Loucy (cell line): ENCODE results near the gene LINC01488.

ENCODE experiments used
- H2AFZ ChIP-seq: fragments of 200-600 bp; sonication (generic); 2 replicates; pipeline ENCODE4 v1.6.0; 2016; ENCODE audit warnings: antibody characterized with exemption, mild to moderate bottlenecking, low read length, moderate library complexity
- H3F3A ChIP-seq: fragments of 200-600 bp; 2 replicates; pipeline ENCODE4 v1.6.0; 2016; ENCODE audit warnings: antibody characterized with exemption, low read depth, mild to moderate bottlenecking
- H3K27me3 ChIP-seq: fragments of 200-600 bp; sonication (generic); 2 replicates; pipeline ENCODE4 v1.6.1; 2014; ENCODE audit warnings: low read length, mild to moderate bottlenecking; ENCODE audit not compliant: insufficient read depth, poor library complexity, severe bottlenecking
- H3K36me3 ChIP-seq: fragments of 200-600 bp; sonication (generic); 2 replicates; pipeline ENCODE4 v1.6.1; 2016; ENCODE audit warnings: low read length; ENCODE audit not compliant: insufficient read depth
- H3K4me1 ChIP-seq: fragments of 200-600 bp; sonication (generic); 2 replicates; pipeline ENCODE4 v1.5.1; 2014; ENCODE audit warnings: low read length, mild to moderate bottlenecking; ENCODE audit not compliant: insufficient read depth, poor library complexity, severe bottlenecking
- H3K4me2 ChIP-seq: fragments of 200-600 bp; sonication (generic); 2 replicates; pipeline ENCODE4 v1.6.0; 2014; ENCODE audit warnings: antibody characterized with exemption, low read length, low read depth, mild to moderate bottlenecking; ENCODE audit not compliant: poor library complexity, severe bottlenecking
- H3K4me3 ChIP-seq: fragments of 200-600 bp; sonication (generic); 2 replicates; pipeline ENCODE4 v1.5.1; 2014; ENCODE audit warnings: low read length, mild to moderate bottlenecking, mixed read lengths; ENCODE audit not compliant: poor library complexity, severe bottlenecking
- H3K79me2 ChIP-seq: fragments of 200-600 bp; sonication (generic); 2 replicates; pipeline ENCODE4 v1.6.1; 2014; ENCODE audit warnings: low read length; ENCODE audit not compliant: insufficient read depth
- H3K9ac ChIP-seq: fragments of 200-600 bp; sonication (generic); 2 replicates; pipeline ENCODE4 v1.6.0; 2014; ENCODE audit warnings: mild to moderate bottlenecking, low read depth, low read length, moderate library complexity; ENCODE audit not compliant: poor library complexity, severe bottlenecking
- H3K9me2 ChIP-seq: fragments of 200-600 bp; sonication (generic); replicated peaks from 2 replicates; pipeline ENCODE4 v1.6.1; 2016; ENCODE audit warnings: low read depth, low read length, mixed read lengths
- H3K9me3 ChIP-seq: fragments of 200-600 bp; sonication (generic); 2 replicates; pipeline ENCODE4 v1.6.1; 2014; ENCODE audit warnings: mild to moderate bottlenecking, antibody characterized with exemption, low read length, low read depth; ENCODE audit not compliant: insufficient read depth
- H4K20me1 ChIP-seq: fragments of 200-600 bp; sonication (generic); 2 replicates; pipeline ENCODE4 v1.6.0; 2014; ENCODE audit warnings: antibody characterized with exemption, low read length, mild to moderate bottlenecking; ENCODE audit not compliant: insufficient read depth, poor library complexity, severe bottlenecking
- CTCF ChIP-seq: fragments of 200-600 bp; sonication (generic); conservative IDR thresholded peaks from 2 replicates; pipeline ENCODE4 v1.5.1; 2014; ENCODE audit warnings: mild to moderate bottlenecking, antibody characterized with exemption, low read length
- EZH2phosphoT487 ChIP-seq: fragments of 200-600 bp; IDR thresholded peaks from 2 replicates; pipeline ENCODE4 v1.6.1; 2018; ENCODE audit warnings: antibody characterized with exemption, mild to moderate bottlenecking, moderate library complexity, borderline replicate concordance

LINC01488 gene

GRCh38 chr11:69526453-69526810 lies 45.0 kb downstream of the LINC01488 start:
- Histone ChIP-seq H3K4me1 (no peaks in the 10 kb centered on the region), H3K36me3 (no peaks in the 10 kb centered on the region), H2AFZ (no peak overlapping the region), H3K9me2 (no peaks in the 10 kb centered on the region), H3K27me3 (no peaks in the 10 kb centered on the region), H3K9me3 (no peaks in the 10 kb centered on the region), H3K4me2 (no peak overlapping the region), H3F3A (no peaks in the 10 kb centered on the region), H3K4me3 (no peak overlapping the region), H3K79me2 (no peaks in the 10 kb centered on the region), H3K9ac (no peak overlapping the region), H4K20me1 (no peaks in the 10 kb centered on the region)
- no peak for TF ChIP-seq CTCF
- no peak for TF ChIP-seq EZH2phosphoT487

GRCh38 chr11:69529001-69529400 lies 47.5 kb downstream of the LINC01488 start:
- Histone ChIP-seq H3K36me3 (no peaks in the 10 kb centered on the region), H3K79me2 (no peaks in the 10 kb centered on the region), H2AFZ (no peak overlapping the region), H4K20me1 (no peaks in the 10 kb centered on the region), H3K27me3 (no peaks in the 10 kb centered on the region), H3K9me2 (no peaks in the 10 kb centered on the region), H3K9ac (no peak overlapping the region), H3K4me3 (no peak overlapping the region), H3F3A (no peaks in the 10 kb centered on the region), H3K4me2 (no peak overlapping the region), H3K4me1 (no peaks in the 10 kb centered on the region), H3K9me3 (no peaks in the 10 kb centered on the region)
- TF ChIP-seq CTCF = no peak
- no peak for TF ChIP-seq EZH2phosphoT487

GRCh38 chr11:69530278-69531070 lies 49.0 kb downstream of the LINC01488 start:
- no peaks in the 10 kb centered on the region for H3K27me3 ChIP-seq
- no peaks in the 10 kb centered on the region for H4K20me1 ChIP-seq
- no peak overlapping the region for H3K9ac ChIP-seq
- no peaks in the 10 kb centered on the region for H3F3A ChIP-seq
- no peaks in the 10 kb centered on the region for H3K79me2 ChIP-seq
- no peak overlapping the region for H3K4me3 ChIP-seq
- no peak for TF ChIP-seq CTCF
- no peak for TF ChIP-seq EZH2phosphoT487
- no peaks in the 10 kb centered on the region for H3K9me2 ChIP-seq
- no peak overlapping the region for H2AFZ ChIP-seq
- no peaks in the 10 kb centered on the region for H3K9me3 ChIP-seq
- no peaks in the 10 kb centered on the region for H3K4me1 ChIP-seq
- H3K36me3 ChIP-seq = no peaks in the 10 kb centered on the region
- H3K4me2 ChIP-seq = no peak overlapping the region
